ENCODE results near the gene TNFAIP1.

- TF ChIP-seq EZH2 (IDR thresholded peaks at IDR 0.05; ENCODE audit: borderline replicate concordance, low read length) (no peak), CTCF (conservative IDR thresholded peaks at IDR 0.05 in 1 of 2, IDR thresholded peaks at IDR 0.05 in 1 of 2; ENCODE audit: extremely low read depth in 1 of 2, insufficient read depth in 1 of 2, low read depth in 1 of 2, low read length in 2 of 2) (no peak)
These were observed 33.5 kb downstream of the TNFAIP1 start for GRCh38 chr17:28368915-28369683.

Data from mammary epithelial cell (primary cell).